H9 (cell line): ENCODE data around the gene MPL. TPM values are rescaled to one million over a fixed set of nuclear protein-coding genes. Genes with fewer than 3 reads are reported as not detected.

Source experiments
- DNase-seq: peaks from one replicate; pipeline ENCODE4 v3.0.0-alpha.2; 2017
- H2AFZ ChIP-seq: one replicate; pipeline ENCODE4 v1.6.1; 2013; ENCODE audit warnings: mild to moderate bottlenecking, low read length, control low read depth, moderate library complexity
- H2AK5ac ChIP-seq: 2 replicates; pipeline ENCODE4 v1.6.1; 2013; ENCODE audit warnings: low read length, control low read depth, mixed read lengths; ENCODE audit not compliant: insufficient read length
- H2BK120ac ChIP-seq: one replicate; pipeline ENCODE4 v1.6.1; 2013; ENCODE audit warnings: low read depth, mild to moderate bottlenecking, low read length, control low read depth, inconsistent platforms; ENCODE audit not compliant: poor library complexity, severe bottlenecking
- H2BK12ac ChIP-seq: 2 replicates; pipeline ENCODE4 v1.6.1; 2013; ENCODE audit warnings: low read length, control low read depth, mixed read lengths, low read depth; ENCODE audit not compliant: insufficient read length
- H2BK15ac ChIP-seq: 2 replicates; pipeline ENCODE4 v1.6.1; 2013; ENCODE audit warnings: low read depth, low read length, control low read depth
- H2BK20ac ChIP-seq: one replicate; pipeline ENCODE4 v1.6.1; 2013; ENCODE audit warnings: low read depth, mild to moderate bottlenecking, low read length, control low read depth, inconsistent platforms; ENCODE audit not compliant: poor library complexity, severe bottlenecking
- H2BK5ac ChIP-seq: 2 replicates; pipeline ENCODE4 v1.6.1; 2013; ENCODE audit warnings: low read length, control low read depth, mixed read lengths; ENCODE audit not compliant: insufficient read length
- H3K14ac ChIP-seq: 2 replicates; pipeline ENCODE4 v1.6.1; 2013; ENCODE audit warnings: low read length, control low read depth; ENCODE audit not compliant: insufficient read depth
- H3K18ac ChIP-seq: 2 replicates; pipeline ENCODE4 v1.6.1; 2013; ENCODE audit warnings: low read depth, mild to moderate bottlenecking, mixed read lengths, low read length, control low read depth; ENCODE audit not compliant: insufficient read length
- H3K23ac ChIP-seq: 2 replicates; pipeline ENCODE4 v1.6.1; 2013; ENCODE audit warnings: low read length, control low read depth, mixed read lengths, low read depth; ENCODE audit not compliant: insufficient read length
- H3K23me2 ChIP-seq: 2 replicates; pipeline ENCODE4 v1.6.1; 2013; ENCODE audit warnings: low read depth, mild to moderate bottlenecking, mixed read lengths, low read length, control low read depth; ENCODE audit not compliant: insufficient read length, poor library complexity, severe bottlenecking
- H3K27ac ChIP-seq: 2 replicates; pipeline ENCODE4 v1.5.1; 2013; ENCODE audit warnings: low read length, control low read depth, mixed read lengths, low read depth; ENCODE audit not compliant: insufficient read length
- H3K27me3 ChIP-seq: 2 replicates; pipeline ENCODE4 v1.6.1; 2013; ENCODE audit warnings: low read length, control low read depth, inconsistent platforms; ENCODE audit not compliant: insufficient read depth
- H3K4ac ChIP-seq: 2 replicates; pipeline ENCODE4 v1.6.1; 2013; ENCODE audit warnings: low read depth, mild to moderate bottlenecking, control low read depth, inconsistent platforms, low read length, moderate library complexity
- H3K4me1 ChIP-seq: 2 replicates; pipeline ENCODE4 v1.6.1; 2013; ENCODE audit warnings: low read length, control low read depth, inconsistent platforms; ENCODE audit not compliant: insufficient read depth
- H3K4me2 ChIP-seq: 2 replicates; pipeline ENCODE4 v1.6.1; 2013; ENCODE audit warnings: low read length, control low read depth, mixed read lengths; ENCODE audit not compliant: insufficient read length, insufficient read depth
- H3K56ac ChIP-seq: 2 replicates; pipeline ENCODE4 v1.6.1; 2013; ENCODE audit warnings: low read depth, mild to moderate bottlenecking, mixed read lengths, low read length, control low read depth; ENCODE audit not compliant: insufficient read length
- H3K79me1 ChIP-seq: 2 replicates; pipeline ENCODE4 v1.6.1; 2013; ENCODE audit warnings: low read depth, mild to moderate bottlenecking, moderate library complexity, low read length, control low read depth, inconsistent platforms; ENCODE audit not compliant: insufficient read depth, poor library complexity, severe bottlenecking
- H3K79me2 ChIP-seq: 2 replicates; pipeline ENCODE4 v1.6.1; 2013; ENCODE audit warnings: low read length, control low read depth, inconsistent platforms; ENCODE audit not compliant: insufficient read depth
- H3K9ac ChIP-seq: 2 replicates; pipeline ENCODE4 v1.6.1; 2013; ENCODE audit warnings: low read length, control low read depth, mixed read lengths; ENCODE audit not compliant: insufficient read length; ENCODE audit errors: extremely low read depth
- H3K9me3 ChIP-seq: one replicate; pipeline ENCODE4 v1.6.1; 2013; ENCODE audit warnings: low read depth, low read length, inconsistent platforms; ENCODE audit not compliant: control insufficient read depth
- H3T11ph ChIP-seq: one replicate; pipeline ENCODE4 v1.6.1; 2013; ENCODE audit warnings: mild to moderate bottlenecking, low read length, control low read depth, inconsistent platforms
- H4K20me1 ChIP-seq: one replicate; pipeline ENCODE4 v1.6.1; 2013; ENCODE audit not compliant: control insufficient read depth, insufficient read length, insufficient read depth
- H4K5ac ChIP-seq: 2 replicates; pipeline ENCODE4 v1.6.1; 2013; ENCODE audit warnings: low read depth, mild to moderate bottlenecking, mixed read lengths, low read length, control low read depth; ENCODE audit not compliant: insufficient read length
- H4K8ac ChIP-seq: replicated peaks from 2 replicates; pipeline ENCODE4 v1.6.1; 2013; ENCODE audit warnings: low read length, control low read depth, mixed read lengths, low read depth; ENCODE audit not compliant: insufficient read length
- H4K91ac ChIP-seq: 2 replicates; pipeline ENCODE4 v1.6.1; 2013; ENCODE audit warnings: low read depth, mild to moderate bottlenecking, moderate library complexity, mixed read lengths, low read length, control low read depth; ENCODE audit not compliant: insufficient read length
- H3K27ac Mint-ChIP-seq, 3 experiments: 2 replicates in 2 of 3; 3 replicates in 1 of 3; pipeline ENCODE4 v1.8.0; 2020 to 2021; ENCODE audit warnings: mixed read lengths in 3 of 3, mild to moderate bottlenecking in 1 of 3, moderate library complexity in 1 of 3
- H3K27me3 Mint-ChIP-seq: 2 replicates; pipeline ENCODE4 v1.8.0; 2021; ENCODE audit warnings: low read depth, mild to moderate bottlenecking, moderate library complexity, mixed read lengths
- H3K36me3 Mint-ChIP-seq, 3 experiments: 2 replicates in 2 of 3; 3 replicates in 1 of 3; pipeline ENCODE4 v1.8.0; 2020 to 2021; ENCODE audit warnings: low read depth in 3 of 3, mixed read lengths in 3 of 3; ENCODE audit not compliant: insufficient read depth in 1 of 3
- H3K4me1 Mint-ChIP-seq, 2 experiments: 2 replicates each; pipeline ENCODE4 v1.8.0; 2020; ENCODE audit warnings: mixed read lengths in 2 of 2
- H3K4me3 Mint-ChIP-seq, 2 experiments: 2 replicates in 1 of 2; 3 replicates in 1 of 2; pipeline ENCODE4 v1.8.0; 2020 to 2021; ENCODE audit warnings: mild to moderate bottlenecking in 2 of 2, mixed read lengths in 2 of 2, moderate library complexity in 1 of 2
- H3K9me3 Mint-ChIP-seq, 2 experiments: 2 replicates in 1 of 2; 3 replicates in 1 of 2; pipeline ENCODE4 v1.8.0; 2020; ENCODE audit warnings: mild to moderate bottlenecking in 2 of 2, mixed read lengths in 2 of 2, moderate library complexity in 1 of 2
- WGBS: extraction: QIAGEN DNeasy Blood & Tissue Kit; methylation state at CpG from one replicate; pipeline ENCODE4 v1.1.7; 2013; ENCODE audit warnings: missing lambda C conversion rate, low lambda C conversion rate, mixed read lengths; ENCODE audit not compliant: insufficient read length; ENCODE audit errors: extremely low coverage; 5-methylcytosine and 5-hydroxymethylcytosine counted together
- total RNA-seq: library from RNA; stranded (reverse); gene quantifications from 2 replicates; pipeline ENCODE4 v1.2.1, GENCODE V29; 2021
- TF ChIP-seq, protein P1 (sequence below): fragments of 200-600 bp; sonication (generic); conservative IDR thresholded peaks from 3 replicates; pipeline ENCODE4 v1.8.0; 2021; ENCODE audit warnings: antibody characterized with exemption, mild to moderate bottlenecking

MPL gene
- total RNA-seq, 1 experiment from 2014 or later = not detected

DNA sequence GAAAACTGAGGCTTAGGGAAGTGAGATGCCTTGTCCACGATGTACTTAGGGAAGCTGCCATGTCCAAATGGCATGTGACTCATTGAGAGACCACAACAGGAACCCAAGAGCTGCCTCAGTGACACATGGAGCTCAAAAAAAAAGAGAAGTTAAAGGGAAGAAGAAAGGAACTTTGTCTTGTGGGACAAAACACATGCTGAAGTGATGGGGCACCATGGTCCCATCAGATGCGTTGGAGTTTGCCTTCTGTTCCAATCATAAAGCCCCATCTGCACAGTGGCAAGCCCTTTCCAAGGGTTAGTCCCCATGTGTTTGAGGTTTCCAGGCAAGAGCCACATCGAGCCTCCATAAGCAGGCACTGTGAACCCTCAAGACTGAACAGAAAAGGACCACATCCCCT, 44.0 kb downstream of the MPL start:
- H3K79me2 ChIP-seq = no peaks in the 10 kb centered on the region
- no peaks in the 10 kb centered on the region for H3K23me2 ChIP-seq
- H3K79me1 ChIP-seq = no peaks in the 10 kb centered on the region
- no peak overlapping the region for H4K91ac ChIP-seq
- no peak overlapping the region for H2BK12ac ChIP-seq
- no peaks in the 10 kb centered on the region for H3K4me1 ChIP-seq
- H4K8ac ChIP-seq = no peak overlapping the region
- H3K4me2 ChIP-seq = no peak overlapping the region
- no peak overlapping the region; a peak in 1 of 7 replicates for H3K27ac Mint-ChIP-seq
- H2BK20ac ChIP-seq = no peak overlapping the region
- H3K27ac ChIP-seq = no peak overlapping the region
- H3K56ac ChIP-seq = no peak overlapping the region
- peaks cover 3 to 7% of the 10 kb centered on the region in 2 experiments for H3K4me1 Mint-ChIP-seq
- TF ChIP-seq, protein P1, sequence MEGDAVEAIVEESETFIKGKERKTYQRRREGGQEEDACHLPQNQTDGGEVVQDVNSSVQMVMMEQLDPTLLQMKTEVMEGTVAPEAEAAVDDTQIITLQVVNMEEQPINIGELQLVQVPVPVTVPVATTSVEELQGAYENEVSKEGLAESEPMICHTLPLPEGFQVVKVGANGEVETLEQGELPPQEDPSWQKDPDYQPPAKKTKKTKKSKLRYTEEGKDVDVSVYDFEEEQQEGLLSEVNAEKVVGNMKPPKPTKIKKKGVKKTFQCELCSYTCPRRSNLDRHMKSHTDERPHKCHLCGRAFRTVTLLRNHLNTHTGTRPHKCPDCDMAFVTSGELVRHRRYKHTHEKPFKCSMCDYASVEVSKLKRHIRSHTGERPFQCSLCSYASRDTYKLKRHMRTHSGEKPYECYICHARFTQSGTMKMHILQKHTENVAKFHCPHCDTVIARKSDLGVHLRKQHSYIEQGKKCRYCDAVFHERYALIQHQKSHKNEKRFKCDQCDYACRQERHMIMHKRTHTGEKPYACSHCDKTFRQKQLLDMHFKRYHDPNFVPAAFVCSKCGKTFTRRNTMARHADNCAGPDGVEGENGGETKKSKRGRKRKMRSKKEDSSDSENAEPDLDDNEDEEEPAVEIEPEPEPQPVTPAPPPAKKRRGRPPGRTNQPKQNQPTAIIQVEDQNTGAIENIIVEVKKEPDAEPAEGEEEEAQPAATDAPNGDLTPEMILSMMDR = no peak
- H3K9me3 Mint-ChIP-seq = no peaks in the 10 kb centered on the region
- no peaks in the 10 kb centered on the region for H3K27me3 Mint-ChIP-seq
- H2BK15ac ChIP-seq = no peak overlapping the region
- H2BK120ac ChIP-seq = no peak overlapping the region
- H4K20me1 ChIP-seq = no peaks in the 10 kb centered on the region
- no peak overlapping the region for H3K14ac ChIP-seq
- H3K18ac ChIP-seq = no peak overlapping the region
- H3K4me3 Mint-ChIP-seq = no peak overlapping the region
- H3T11ph ChIP-seq = no peak overlapping the region
- H2BK5ac ChIP-seq = no peak overlapping the region
- no peaks in the 10 kb centered on the region for H3K9me3 ChIP-seq
- no peak overlapping the region for H3K9ac ChIP-seq
- DNase-seq = no peak
- no peaks in the 10 kb centered on the region for H3K27me3 ChIP-seq
- no peak overlapping the region for H4K5ac ChIP-seq
- H3K4ac ChIP-seq = no peak overlapping the region
- no CpG with 5 or more reads among the region's 3 CpGs for WGBS
- no peak overlapping the region for H3K23ac ChIP-seq
- no peak overlapping the region for H2AK5ac ChIP-seq
- no peak overlapping the region for H2AFZ ChIP-seq
- peaks cover 5 to 49% (median 32%) of the 10 kb centered on the region in 3 experiments; a peak in 6 of 7 replicates for H3K36me3 Mint-ChIP-seq
